Vagina (tissue), 2 donors: Measurements from ENCODE around the gene LUZP4. TPM values are rescaled to one million over a fixed set of nuclear protein-coding genes. Genes with fewer than 3 reads are reported as not detected.

Source experiments
- DNase-seq, 2 donors: peaks; one replicate each; pipeline ENCODE4 v3.0.0-alpha.2; 2017; ENCODE audit errors: extremely low spot score in 2 of 2
- H3K27ac ChIP-seq: fragments of 200-600 bp; sonication (generic); one replicate; pipeline ENCODE4 v1.5.1; 2019
- H3K27me3 ChIP-seq: fragments of 200-600 bp; sonication (generic); one replicate; pipeline ENCODE4 v1.5.1; 2019
- H3K36me3 ChIP-seq, 2 donors: fragments of 200-600 bp; sonication (generic); one replicate each; pipeline ENCODE4 v1.5.1; 2017 to 2019
- H3K4me1 ChIP-seq: fragments of 200-600 bp; sonication (generic); one replicate; pipeline ENCODE4 v1.5.1; 2019
- H3K4me3 ChIP-seq, 2 donors: fragments of 200-600 bp; sonication (generic); 1 replicate in 1 of 2; 2 replicates in 1 of 2; pipeline ENCODE4 v1.5.1; 2016 to 2019
- H3K9me3 ChIP-seq: fragments of 200-600 bp; sonication (generic); one replicate; pipeline ENCODE4 v1.5.1; 2019
- CTCF ChIP-seq, 3 experiments: fragments of 450-650 bp in 2 of 3; fragments of 200-600 bp in 1 of 3; sonication (generic) in 1 of 3; IDR thresholded peaks; one replicate each; pipeline ENCODE4 v1.5.1; 2017 to 2019; ENCODE audit warnings: antibody characterized with exemption in 3 of 3, mild to moderate bottlenecking in 2 of 3, moderate library complexity in 2 of 3
- POLR2A ChIP-seq, 2 donors: fragments of 450-650 bp; IDR thresholded peaks; one replicate each; pipeline ENCODE4 v1.6.1; 2017; ENCODE audit warnings: antibody characterized with exemption in 2 of 2, mild to moderate bottlenecking in 2 of 2, moderate library complexity in 2 of 2
- POLR2AphosphoS5 ChIP-seq, 2 donors: sonication (generic); formaldehyde crosslinking; IDR thresholded peaks; one replicate each; pipeline ENCODE4 v1.9.0; 2017; ENCODE audit warnings: antibody characterized with exemption in 2 of 2, mild to moderate bottlenecking in 2 of 2, low read depth in 1 of 2; ENCODE audit not compliant: insufficient read depth in 1 of 2
- intact Hi-C: fragments of 100-400 bp; cut with DNase I; formaldehyde crosslinking; loops from one replicate; pipeline ENCODE4 v1.15.1; 2023
- total RNA-seq: library from RNA; depleted of rRNA; stranded (reverse); fragments of >200 nt; gene quantifications from one replicate; pipeline ENCODE4 v1.2.3, GENCODE V29; 2016

LUZP4 gene
- total RNA-seq, 1 donor from 2014 or later = not detected

DNA sequence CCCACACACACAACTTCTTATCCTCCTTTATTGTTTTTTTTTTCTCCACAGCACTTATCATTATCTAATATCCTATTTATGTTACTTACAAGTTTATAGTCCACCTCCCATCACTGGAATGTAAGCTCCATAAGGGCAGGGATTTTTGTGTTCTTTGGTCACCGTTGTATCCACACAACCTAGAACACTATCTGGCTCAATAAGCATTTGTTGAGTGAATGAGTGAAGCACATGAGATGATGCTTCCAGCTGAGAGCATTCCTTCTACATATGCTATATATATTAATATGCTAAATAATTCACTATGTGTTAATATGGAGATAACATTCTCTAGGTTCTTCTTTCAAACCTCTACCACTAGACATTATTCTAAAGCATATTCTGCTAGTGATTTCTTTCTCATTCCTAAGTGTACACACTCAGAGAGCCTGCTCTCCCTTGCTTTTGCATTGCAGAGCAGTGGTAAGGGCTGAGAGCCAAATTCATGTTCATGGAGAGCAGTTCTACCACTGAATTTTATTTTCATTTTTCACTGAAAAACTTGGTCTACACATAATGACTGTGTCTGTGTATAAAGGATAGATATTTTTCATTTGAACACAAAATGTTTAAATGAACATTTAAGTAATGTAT is 20.3 kb upstream of the LUZP4 start:
- no peaks in the 10 kb centered on the region for H3K4me1 ChIP-seq
- DNase-seq = no peak

GRCh38 chrX:115284877-115285276 is 4.6 kb upstream of the LUZP4 start:
- TF ChIP-seq POLR2A (IDR thresholded peaks at IDR 0.05) = no peak
- peak in 1 of 3 experiments; percentile 6 for TF ChIP-seq CTCF (IDR thresholded peaks at IDR 0.05)
- TF ChIP-seq POLR2AphosphoS5 (IDR thresholded peaks at IDR 0.05; ENCODE audit: insufficient read depth in 1 of 2, low read depth in 1 of 2) = no peak
- intact Hi-C loops = no loop called here
- DNase-seq = no peak
- Histone ChIP-seq H3K4me3 (no peak overlapping the region), H3K4me1 (no peaks in the 10 kb centered on the region), H3K36me3 (no peaks in the 10 kb centered on the region), H3K9me3 (no peaks in the 10 kb centered on the region), H3K27me3 (no peaks in the 10 kb centered on the region), H3K27ac (no peak overlapping the region)

More for the DNA sequence above, 20.3 kb upstream of the LUZP4 start:
- Histone ChIP-seq H3K27me3 (no peaks in the 10 kb centered on the region), H3K27ac (no peak overlapping the region), H3K36me3 (no peaks in the 10 kb centered on the region), H3K9me3 (no peaks in the 10 kb centered on the region), H3K4me3 (no peak overlapping the region)
- intact Hi-C loops = no loop called here
- TF ChIP-seq POLR2AphosphoS5 (IDR thresholded peaks at IDR 0.05; ENCODE audit: insufficient read depth in 1 of 2, low read depth in 1 of 2) (no peak), CTCF (IDR thresholded peaks at IDR 0.05) (no peak), POLR2A (IDR thresholded peaks at IDR 0.05) (no peak)

DNA sequence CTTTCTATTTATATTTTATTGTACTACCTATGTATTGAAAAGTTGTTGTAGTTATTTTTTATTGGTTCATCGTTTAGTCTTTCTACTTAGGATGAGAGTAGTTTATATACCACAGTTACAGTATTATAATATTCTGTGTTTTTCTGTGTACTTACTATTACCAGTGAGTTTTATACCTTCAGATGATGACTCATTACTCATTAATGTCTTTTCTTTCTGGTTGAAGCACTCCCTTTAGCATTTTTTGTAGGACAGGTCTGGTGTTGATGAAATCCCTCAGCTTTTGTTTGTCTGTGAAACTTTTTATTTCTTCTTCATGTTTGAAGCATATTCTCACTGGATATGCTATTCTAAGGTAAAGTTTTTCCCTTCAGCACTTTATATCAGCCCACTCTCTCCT is 7.7 kb downstream of the LUZP4 start:
- Histone ChIP-seq H3K4me1 (no peaks in the 10 kb centered on the region), H3K4me3 (no peak overlapping the region), H3K9me3 (no peaks in the 10 kb centered on the region), H3K27ac (no peak overlapping the region), H3K27me3 (no peaks in the 10 kb centered on the region), H3K36me3 (no peaks in the 10 kb centered on the region)
- no peak for TF ChIP-seq CTCF (IDR thresholded peaks at IDR 0.05)
- intact Hi-C loops = no loop called here
- DNase-seq = no peak

DNA sequence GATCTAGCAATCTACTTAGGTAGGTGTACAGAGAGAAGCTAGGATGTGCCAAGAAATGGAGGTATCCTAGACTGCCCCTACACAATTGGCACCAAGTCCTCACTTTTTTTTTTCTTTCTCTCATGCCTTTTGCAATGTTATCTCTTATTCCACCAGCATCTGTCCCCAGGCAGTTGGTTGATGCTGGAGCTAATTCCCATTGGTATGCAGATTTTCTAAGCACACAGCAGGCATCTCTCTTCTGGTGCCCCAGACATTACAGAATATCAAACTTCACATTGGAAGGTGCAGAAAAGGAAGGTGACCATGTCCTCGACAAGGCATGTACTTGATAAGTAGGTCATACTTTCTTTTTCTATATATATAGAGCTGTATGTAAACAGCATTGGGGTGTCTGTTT is 21.6 kb downstream of the LUZP4 start:
- intact Hi-C loops = no loop called here
- Histone ChIP-seq H3K4me1 (no peaks in the 10 kb centered on the region), H3K4me3 (no peak overlapping the region), H3K9me3 (no peaks in the 10 kb centered on the region), H3K27ac (no peak overlapping the region), H3K27me3 (no peaks in the 10 kb centered on the region), H3K36me3 (no peaks in the 10 kb centered on the region)
- DNase-seq = no peak
- TF ChIP-seq POLR2A (IDR thresholded peaks at IDR 0.05) (no peak), POLR2AphosphoS5 (IDR thresholded peaks at IDR 0.05; ENCODE audit: insufficient read depth in 1 of 2, low read depth in 1 of 2) (no peak), CTCF (IDR thresholded peaks at IDR 0.05) (no peak)

DNA sequence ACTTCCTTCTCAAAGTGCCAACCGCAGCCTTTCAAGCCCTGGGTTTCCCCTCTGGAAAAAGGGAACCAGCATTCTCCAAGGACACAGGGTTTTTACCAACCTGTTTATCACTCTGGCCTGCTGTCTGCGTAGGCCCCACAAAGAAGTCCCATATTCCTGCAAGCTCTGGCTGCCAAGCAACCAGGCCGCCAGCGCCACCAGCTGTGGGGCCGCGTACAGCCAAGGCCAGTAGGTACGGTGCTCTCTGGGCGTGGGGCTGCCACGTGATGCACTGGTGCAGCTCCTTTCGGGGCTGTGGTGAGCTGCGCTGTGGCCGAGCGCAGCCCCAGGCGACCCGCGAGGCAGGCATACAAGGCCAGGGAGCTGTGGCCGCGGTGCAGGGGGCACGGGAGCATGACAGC is 22.1 kb downstream of the LUZP4 start:
- H3K9me3 ChIP-seq = no peaks in the 10 kb centered on the region
- H3K4me1 ChIP-seq = no peaks in the 10 kb centered on the region
- no peak for DNase-seq
- no peak for TF ChIP-seq CTCF (IDR thresholded peaks at IDR 0.05)
- no peak for TF ChIP-seq POLR2AphosphoS5 (IDR thresholded peaks at IDR 0.05; ENCODE audit: insufficient read depth in 1 of 2, low read depth in 1 of 2)
- no peak overlapping the region for H3K4me3 ChIP-seq
- H3K36me3 ChIP-seq = no peaks in the 10 kb centered on the region
- intact Hi-C loops = no loop called here
- no peak overlapping the region for H3K27ac ChIP-seq
- H3K27me3 ChIP-seq = no peaks in the 10 kb centered on the region
